NOMO-1 treated with DMSO at 0.1 percent for 48 hours (cell line): ENCODE results near the gene TLR5.
A peak's percentile ranks its signal among the peaks of the same experiment; 100 is the strongest.

ENCODE experiments used
- DNase-seq: peaks from one replicate; lab custom pipeline; 2025; ENCODE audit not compliant: unreplicated experiment; lab: John Stamatoyannopoulos, UW

Gene TLR5

GRCh38 chr1:223152399-223152798 lies 9.4 kb upstream of the TLR5 start:
- DNase-seq, result no peak

- DNase-seq, result no peak
These were observed 7.4 kb upstream of the TLR5 start for GRCh38 chr1:223150443-223150842.

GRCh38 chr1:223147873-223148272 lies 4.8 kb upstream of the TLR5 start:
- DNase-seq, result no peak

GRCh38 chr1:223147409-223147808 lies 4.4 kb upstream of the TLR5 start:
- DNase-seq, result no peak

GRCh38 chr1:223146745-223147144 lies 3.7 kb upstream of the TLR5 start:
- DNase-seq, result no peak

GRCh38 chr1:223144914-223145313 lies 1.9 kb upstream of the TLR5 start:
- no peak for DNase-seq

GRCh38 chr1:223144431-223144830 lies 1.4 kb upstream of the TLR5 start:
- DNase-seq, result no peak

GRCh38 chr1:223143537-223144248 lies 645 bp upstream of the TLR5 start:
- peak; percentile 47 for DNase-seq

GRCh38 chr1:223142269-223142668 lies 779 bp downstream of the TLR5 start:
- DNase-seq, result no peak

GRCh38 chr1:223140611-223141405 lies 2.2 kb downstream of the TLR5 start:
- DNase-seq, result no peak

- peak; percentile 59 for DNase-seq
These were observed 5.5 kb downstream of the TLR5 start for GRCh38 chr1:223137455-223138085.

- no peak for DNase-seq
These were observed 7.0 kb downstream of the TLR5 start for GRCh38 chr1:223136086-223136485.

GRCh38 chr1:223135176-223135942 lies 7.7 kb downstream of the TLR5 start:
- no peak for DNase-seq

- peak; percentile 64 for DNase-seq
These were observed 9.1 kb downstream of the TLR5 start for GRCh38 chr1:223133824-223134435.

- no peak for DNase-seq
These were observed 9.7 kb downstream of the TLR5 start for GRCh38 chr1:223133306-223133823.

- no peak for DNase-seq
These were observed 13.7 kb downstream of the TLR5 start for GRCh38 chr1:223129229-223129901.

GRCh38 chr1:223126741-223127140 lies 16.3 kb downstream of the TLR5 start:
- no peak for DNase-seq

GRCh38 chr1:223125766-223126165 lies 17.3 kb downstream of the TLR5 start:
- DNase-seq, result no peak

GRCh38 chr1:223123011-223123610 lies 19.9 kb downstream of the TLR5 start:
- no peak for DNase-seq

GRCh38 chr1:223118418-223118817 lies 24.6 kb downstream of the TLR5 start:
- no peak for DNase-seq
